Fibroblast of upper back skin (primary cell): ENCODE results near the gene ECE2.
A peak's percentile ranks its signal among the peaks of the same experiment; 100 is the strongest.

ENCODE experiments used
- DNase-seq: peaks from one replicate; pipeline ENCODE4 v3.0.0-alpha.2; 2013

ECE2 gene

GRCh38 chr3:184315871-184316661, 40.2 kb downstream of the ECE2 start:
- DNase-seq = no peak

DNA sequence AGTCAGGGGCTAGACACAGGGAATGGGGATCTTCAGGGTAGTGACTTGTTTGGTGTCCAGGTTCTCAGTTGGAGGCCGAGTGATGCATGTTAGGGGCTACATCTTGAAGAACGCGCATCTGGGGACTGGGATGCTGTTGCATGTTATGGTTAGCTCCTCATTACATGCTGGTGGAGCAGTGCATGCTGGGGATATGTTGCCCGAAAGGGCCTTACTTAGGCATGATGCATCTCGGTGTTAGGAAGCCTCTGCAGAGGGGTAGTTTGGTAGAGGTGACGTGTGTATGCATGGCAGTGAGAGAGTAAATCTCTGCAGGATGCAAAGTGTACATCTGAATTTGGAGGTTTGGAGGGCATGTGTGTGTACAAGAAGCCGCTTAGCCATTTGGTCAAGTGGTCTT, 41.0 kb downstream of the ECE2 start:
- DNase-seq = no peak

DNA sequence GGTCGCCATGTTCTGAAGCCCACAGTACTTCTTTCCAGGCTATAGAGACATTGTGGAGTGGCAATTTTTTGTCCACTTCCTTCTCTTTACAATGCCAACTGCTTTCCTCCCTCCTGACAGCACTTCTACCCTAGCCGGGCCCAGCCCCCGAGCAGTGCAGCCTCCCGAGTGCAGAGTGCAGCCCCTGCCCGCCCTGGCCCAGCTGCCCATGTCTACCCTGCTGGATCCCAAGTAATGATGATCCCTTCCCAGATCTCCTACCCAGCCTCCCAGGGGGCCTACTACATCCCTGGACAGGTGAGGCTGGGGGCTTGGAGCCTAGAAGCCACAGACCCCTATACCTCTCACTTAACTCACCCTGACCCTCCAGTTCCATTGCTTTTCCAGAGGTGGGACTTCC, 41.4 kb downstream of the ECE2 start:
- no peak for DNase-seq

DNA sequence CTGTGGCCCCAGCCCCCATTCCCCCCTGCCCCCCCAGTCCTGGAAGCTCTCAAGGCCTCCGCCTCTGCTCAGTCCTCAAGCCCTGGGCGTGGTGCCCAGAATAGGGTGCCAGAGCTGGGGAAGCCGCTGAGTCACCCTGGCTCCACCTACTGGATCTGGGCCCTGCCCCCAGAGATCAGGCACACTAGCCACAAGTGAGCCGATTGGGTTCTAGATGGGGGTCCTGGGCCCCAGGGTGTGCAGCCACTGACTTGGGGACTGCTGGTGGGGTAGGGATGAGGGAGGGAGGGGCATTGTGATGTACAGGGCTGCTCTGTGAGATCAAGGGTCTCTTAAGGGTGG, 44.3 kb downstream of the ECE2 start:
- peak; percentile 98 for DNase-seq

GRCh38 chr3:184321666-184322065, 45.8 kb downstream of the ECE2 start:
- no peak for DNase-seq

GRCh38 chr3:184322731-184323487, 47.1 kb downstream of the ECE2 start:
- DNase-seq = no peak

GRCh38 chr3:184323696-184324095, 47.9 kb downstream of the ECE2 start:
- DNase-seq = no peak

DNA sequence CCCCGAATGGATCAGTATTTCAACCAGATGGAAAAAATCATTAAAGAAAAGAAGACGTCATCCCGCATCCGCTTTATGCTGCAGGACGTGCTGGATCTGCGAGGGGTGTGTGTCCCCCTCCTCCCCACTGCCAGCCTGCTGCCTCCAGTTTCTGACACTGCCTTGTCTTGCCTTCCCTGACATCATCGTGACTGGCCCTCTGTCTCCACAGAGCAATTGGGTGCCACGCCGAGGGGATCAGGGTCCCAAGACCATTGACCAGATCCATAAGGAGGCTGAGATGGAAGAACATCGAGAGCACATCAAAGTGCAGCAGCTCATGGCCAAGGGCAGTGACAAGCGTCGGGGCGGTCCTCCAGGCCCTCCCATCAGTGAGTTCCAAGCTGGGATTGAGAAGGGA, 49.4 kb downstream of the ECE2 start:
- DNase-seq = no peak

GRCh38 chr3:184325715-184326369, 50.0 kb downstream of the ECE2 start:
- no peak for DNase-seq

- DNase-seq = no peak
Observed at GRCh38 chr3:184327171-184327570, 51.3 kb downstream of the ECE2 start.

- DNase-seq = no peak
Observed at GRCh38 chr3:184328516-184328915, 52.7 kb downstream of the ECE2 start.

- peak; percentile 87 for DNase-seq
Observed at GRCh38 chr3:184332370-184333090, 56.7 kb downstream of the ECE2 start.

GRCh38 chr3:184333190-184333589, 57.4 kb downstream of the ECE2 start:
- DNase-seq = no peak

DNA sequence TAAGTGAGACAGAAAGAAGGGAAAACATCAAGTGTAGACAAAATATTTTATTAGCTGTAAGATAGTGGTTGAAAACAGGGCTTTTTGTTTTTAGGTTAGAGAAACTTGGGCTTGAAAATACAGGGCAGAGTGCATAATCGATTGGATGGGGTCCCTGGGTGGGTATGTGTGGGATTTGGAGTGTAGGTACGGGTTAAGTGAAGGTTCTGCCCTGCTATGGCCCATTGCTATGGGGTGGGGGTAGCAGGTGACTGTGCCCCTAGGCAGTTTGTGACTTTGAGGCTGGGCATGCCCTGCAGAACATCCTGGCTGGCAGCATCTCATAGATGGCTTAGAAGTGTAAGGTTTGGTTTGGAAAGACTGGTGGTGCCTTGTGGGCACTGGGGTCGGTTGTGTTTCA, 57.9 kb downstream of the ECE2 start:
- DNase-seq = no peak

- peak; percentile 37 for DNase-seq
Observed at GRCh38 chr3:184334470-184335158, 58.8 kb downstream of the ECE2 start.

DNA sequence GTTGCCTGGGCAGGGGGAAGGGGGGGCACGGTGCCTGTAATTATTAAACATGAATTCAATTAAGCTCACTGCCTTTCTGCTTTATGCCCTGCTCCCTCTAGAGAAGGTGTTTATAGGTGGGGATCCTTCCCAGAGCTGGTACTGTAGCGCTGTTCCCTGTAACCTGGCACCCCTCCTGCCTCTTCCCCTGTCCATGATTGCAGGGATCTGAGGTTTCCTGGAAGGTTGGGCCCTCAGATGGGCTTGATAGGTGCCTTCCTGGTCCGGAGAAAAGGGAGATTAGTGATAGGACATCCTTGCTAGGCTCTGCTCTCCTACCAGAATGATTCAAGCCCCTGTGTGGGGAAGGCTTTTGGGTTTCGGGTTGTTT, 59.5 kb downstream of the ECE2 start:
- DNase-seq = no peak

DNA sequence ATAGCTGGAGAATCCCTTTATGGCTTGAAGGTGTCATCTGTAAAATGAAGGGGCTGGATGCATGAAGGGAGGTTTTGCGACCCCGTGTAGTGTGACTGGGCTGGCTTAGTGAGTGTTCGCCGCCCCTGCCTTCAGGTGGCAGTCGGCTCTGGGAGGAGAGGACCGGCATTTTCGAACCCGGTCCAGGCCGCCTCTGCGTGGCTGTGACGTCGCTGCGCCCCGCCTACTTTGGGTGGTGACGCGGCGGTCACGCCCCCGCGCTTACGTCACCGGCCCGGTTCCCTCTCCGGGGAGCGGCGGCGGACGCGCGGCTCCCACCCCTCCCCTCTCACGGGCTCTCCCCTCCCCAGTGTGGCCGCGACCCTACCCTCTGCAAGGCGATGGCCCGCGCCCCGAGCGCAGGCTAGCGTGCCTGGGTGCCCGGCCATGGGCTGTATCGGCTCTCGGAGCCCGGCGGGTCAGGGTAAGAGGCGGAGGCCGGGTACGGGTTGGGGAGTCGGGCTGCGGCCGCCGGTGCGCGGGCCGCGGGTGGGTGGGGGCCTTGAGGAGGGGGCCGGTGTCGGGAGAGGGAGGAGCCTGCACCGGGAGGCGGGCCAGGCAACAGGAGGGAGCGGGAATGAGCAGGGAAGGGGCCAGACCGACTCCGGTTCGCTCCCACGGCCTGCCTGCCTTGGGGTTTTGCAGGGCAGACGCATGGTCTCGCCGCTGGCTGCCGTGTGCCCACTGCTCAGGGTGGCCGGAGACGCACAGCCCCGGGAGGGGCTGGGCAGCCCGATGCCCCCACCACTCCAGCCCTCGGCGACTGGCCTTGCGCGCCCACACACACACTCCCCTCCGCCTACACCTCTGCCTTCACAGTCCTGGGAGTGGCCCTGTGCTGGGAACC, 60.1 kb downstream of the ECE2 start:
- peak; percentile 67 for DNase-seq

DNA sequence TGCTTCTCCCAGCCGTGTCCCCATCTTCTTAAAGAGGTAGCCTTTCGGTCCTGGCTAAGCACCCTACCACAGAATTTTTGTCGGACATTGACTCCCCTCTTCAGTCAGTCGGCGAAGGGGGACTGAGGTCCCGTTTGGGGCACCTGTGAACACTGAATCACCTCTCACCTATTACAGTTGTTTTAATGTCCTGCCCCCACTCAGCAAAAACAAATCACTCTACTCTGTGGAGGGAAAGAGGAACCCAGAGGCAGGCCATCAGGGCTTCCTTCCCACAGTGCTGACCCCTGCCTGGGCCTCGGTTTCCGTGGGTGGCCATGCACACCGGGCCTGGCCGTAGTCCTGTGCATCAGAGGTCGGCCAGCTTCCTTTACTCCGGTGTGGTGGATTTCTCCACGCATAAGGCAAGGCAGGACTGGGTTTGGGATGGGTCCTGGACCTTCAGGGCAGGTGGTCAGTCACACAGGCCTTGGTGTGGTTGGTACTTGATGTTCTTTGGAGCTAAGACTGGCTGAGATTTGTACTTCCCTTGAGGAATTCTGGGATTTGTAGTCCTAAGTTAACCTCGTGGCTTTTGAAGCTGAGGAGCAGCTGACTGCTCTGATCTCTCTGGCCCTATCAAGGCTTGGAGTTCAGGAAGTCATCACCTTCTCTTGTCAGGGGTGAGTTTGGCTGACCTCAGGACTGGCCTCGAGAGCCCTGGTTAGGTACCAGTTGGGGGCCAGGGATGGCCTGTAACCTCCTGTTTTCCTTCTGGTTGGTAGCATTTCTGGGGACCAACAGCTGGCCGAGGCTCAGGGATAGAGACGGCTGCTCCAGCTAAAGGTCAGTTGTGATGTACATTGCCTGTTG, 61.0 kb downstream of the ECE2 start:
- peak; percentile 51 for DNase-seq

GRCh38 chr3:184337399-184337714, 61.5 kb downstream of the ECE2 start, which contains the start of gene FAM131A:
Gene FAM131A (plus strand): TSS chr3:184337600. CDS start chr3:184337631, 31 bp downstream.
- peak; percentile 38 for DNase-seq

- DNase-seq = no peak
Observed at GRCh38 chr3:184337981-184338380, 62.2 kb downstream of the ECE2 start.

DNA sequence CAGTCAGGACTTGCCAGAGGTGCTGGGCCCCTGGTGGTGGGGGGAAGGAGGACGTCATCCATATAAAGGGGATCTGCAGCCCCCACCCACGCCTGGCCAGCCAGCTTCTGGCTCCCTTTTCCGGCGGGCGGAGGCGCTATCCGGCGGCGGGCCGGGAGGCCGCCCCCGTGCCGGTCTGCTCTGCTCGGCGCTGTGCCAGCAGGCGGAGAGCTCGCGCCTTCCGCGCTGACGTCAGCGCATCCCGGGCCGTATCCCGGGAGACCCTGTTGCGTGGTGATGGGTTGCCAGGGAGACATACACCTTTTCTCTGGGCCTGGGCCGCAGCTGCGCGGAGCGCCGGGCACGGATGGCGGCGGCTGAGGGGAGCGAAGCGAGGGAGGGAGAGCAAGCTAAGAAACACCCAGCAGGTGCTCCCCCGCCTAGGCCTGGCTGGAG, 62.7 kb downstream of the ECE2 start:
- peak; percentile 82 for DNase-seq
